Suppressor macrophage treated with lipopolysaccharide for 4 hours (primary cell): ENCODE measurements around the gene ABCG1.

ENCODE experiments used
- DNase-seq: peaks from one replicate; pipeline ENCODE4 v3.0.0-alpha.2; 2020

The ABCG1 gene

DNA sequence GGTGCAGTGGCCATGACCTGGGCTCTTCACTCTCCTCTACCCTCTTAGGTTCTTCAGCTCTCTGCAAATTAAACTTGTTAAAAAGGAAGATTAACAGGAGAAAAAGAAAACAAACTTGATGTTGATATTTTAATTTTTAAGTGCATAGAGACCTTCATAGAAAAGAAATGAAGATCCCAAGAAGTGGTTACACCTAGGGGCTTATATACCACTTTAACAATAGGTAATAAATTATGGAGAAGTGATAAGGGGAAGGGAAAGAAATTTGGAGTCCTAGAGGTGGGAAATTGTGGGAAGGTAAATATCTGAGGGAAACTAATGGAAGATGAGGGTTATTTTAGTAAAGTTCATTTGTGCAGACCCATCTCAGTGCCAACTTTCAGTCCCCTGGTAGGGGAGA, 112.7 kb downstream of the ABCG1 start:
- no peak for DNase-seq

GRCh38 chr21:42332557-42333317, 113.8 kb downstream of the ABCG1 start:
- DNase-seq = no peak

DNA sequence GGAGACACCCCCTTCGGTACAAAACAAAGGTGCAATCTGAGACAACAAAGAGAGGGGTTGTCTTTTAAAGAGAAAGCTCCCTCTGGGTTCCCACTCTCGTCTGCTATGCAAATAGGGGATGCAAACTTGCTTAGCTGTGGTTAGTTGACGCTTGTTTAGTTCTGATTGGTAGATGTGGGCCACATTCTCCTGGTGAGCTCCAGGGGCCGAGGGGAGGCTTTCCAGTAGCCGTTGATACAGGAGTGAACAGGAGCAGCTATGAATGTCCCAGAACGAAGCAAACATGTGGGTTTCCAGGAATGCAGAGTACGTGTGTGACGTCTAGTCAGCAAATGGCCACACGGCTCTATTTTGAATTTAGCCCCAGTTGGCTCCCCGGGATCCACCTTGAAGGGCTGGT, 117.1 kb downstream of the ABCG1 start:
- no peak for DNase-seq

DNA sequence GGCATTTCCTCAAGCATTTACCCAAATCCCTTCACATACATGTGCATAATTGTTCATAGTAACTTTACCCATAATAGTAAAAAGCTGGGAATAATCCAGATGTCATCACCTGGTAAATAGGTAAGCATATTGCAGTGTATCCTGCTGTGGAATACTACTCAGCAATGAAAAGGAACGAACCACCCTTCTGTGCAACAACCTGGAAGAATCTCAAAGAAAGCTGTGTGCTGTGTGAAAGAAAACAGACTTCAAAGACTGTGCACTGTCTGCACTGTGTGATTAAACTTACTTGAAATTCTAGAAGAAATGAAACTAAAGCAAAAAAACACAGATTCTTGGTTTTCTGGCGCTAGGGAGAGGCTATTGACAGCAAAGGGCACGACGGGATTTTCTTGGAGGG, 118.3 kb downstream of the ABCG1 start:
- DNase-seq = no peak

DNA sequence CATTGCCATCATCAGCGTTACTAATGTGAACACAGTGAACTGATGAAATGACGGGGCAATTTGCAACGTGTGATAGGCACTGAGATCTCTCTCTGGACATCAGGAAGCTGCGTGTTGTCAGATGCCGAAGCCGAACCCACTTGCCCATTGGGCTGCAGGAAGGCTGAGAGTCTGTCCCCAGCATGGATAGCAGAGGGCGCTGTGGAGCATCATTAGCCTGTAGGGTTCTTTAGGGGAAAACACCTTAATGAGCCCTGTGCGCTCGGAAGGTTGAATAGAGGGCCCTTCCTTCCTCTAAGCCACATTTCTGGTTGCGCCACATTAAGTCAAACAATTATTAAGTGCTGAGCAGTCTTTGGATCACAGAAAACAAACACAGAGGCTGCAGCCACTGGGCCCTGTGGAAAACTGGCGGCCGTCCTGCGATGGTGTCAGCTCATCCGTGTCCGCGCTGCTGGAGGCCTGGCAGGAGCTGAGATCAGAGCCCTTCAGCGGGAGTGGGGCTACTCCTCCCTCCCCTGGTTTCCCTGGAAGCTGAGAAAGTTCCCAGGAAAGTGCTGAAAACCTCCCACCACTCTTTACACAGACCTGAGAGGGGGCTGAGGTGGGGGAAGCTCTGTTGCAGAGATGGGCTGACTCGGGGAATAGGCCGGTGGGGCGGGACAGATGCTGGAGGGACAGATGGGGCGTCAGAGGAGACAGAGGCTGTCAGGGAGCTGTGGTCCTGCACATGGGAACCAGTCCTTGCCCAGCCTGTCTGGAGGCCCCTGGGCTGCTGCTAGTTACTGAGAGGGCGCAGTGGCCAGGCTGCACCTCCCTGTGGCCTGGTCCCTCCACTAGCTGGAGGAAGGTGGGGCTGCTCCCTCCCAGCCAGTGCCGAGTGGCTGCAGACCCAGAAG, 119.1 kb downstream of the ABCG1 start:
- DNase-seq = peak; percentile 73

DNA sequence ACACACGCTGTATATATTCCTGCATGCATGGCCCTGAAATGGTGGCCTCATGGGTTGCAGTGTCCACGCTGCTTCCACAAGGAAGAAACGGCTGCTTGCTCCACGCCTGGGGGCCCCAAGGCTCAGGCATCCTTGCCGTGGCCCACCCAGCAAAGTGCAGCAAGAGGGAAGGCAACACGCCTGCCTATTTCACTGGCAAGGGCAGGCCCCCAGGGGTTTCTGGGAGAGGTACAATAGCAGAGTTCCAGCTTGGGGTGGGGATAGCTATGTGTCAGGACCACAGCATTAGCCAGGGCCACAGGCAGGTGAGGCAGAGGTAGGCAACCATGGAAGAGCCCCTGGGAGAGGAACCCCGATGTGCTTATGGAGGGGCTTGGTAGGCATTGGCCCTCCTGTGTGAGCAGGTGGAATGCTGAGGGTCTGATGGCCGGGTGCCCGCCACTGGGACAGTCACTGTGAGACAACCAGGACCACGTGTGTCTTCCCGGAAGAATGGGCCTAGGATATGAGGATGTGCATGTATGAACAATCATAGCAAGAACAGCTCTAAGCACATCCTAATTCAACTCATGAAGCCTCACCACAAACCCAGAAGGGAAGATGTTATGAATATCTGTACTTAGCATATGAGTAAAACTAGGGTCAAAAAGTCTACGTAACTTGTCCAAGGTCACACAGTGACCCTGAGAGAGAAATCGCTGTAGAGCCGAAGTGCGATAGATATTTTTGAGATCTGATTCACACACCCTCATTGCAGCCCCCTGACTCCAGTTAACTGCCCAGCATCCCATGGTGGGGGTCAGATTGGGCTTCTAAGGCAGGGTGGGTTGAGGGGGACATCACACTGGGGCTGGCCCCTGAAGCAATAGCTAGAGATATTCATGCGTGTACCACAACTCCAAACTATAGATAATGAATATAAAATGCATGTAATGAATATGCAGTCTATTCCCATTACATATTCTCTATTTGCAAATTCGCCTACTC, 120.1 kb downstream of the ABCG1 start:
- DNase-seq = no peak

DNA sequence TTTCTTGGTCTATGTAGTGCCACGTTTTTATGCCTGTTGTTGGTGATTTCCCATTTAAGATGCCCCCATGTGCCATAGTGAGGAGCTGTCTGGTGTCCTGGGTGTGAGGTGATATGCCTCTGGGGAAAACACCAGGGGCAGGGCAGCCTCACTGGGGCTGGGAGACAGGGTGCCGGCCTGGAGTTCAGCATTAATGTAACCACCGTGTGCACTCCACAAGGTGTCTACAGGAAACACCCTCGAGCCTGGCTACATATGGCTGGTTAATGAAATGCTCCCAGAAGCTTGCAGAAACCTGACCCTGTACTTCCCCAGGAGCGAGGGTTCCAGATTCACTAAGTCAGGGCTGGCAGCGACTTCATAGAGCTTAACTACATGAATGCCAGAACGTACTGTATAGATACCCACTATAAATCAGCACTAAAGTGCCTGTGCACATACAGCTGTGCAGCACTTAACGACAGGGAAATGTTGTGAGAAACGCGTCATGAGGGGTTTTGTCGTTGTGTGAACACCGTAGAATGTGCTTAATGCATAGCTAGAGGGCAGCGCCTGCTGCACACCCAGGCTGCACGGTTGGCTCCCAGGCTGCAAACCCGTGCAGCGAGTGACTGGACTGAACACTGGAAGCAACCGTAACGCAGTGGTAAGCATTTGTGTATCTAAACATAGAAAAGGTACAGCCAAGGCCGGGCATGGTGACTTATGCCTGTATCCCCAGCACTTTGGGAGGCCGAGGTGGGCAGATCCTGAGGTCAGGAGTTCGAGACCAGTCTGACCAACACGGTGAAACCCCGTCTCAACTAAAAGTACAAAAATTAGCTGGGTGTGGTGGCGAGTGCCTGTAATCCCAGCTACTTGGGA, 121.5 kb downstream of the ABCG1 start:
- DNase-seq = no peak

GRCh38 chr21:42341776-42342542, 123.0 kb downstream of the ABCG1 start:
- DNase-seq = no peak

GRCh38 chr21:42343101-42343500, 124.2 kb downstream of the ABCG1 start:
- no peak for DNase-seq

GRCh38 chr21:42343556-42343955, 124.6 kb downstream of the ABCG1 start:
- DNase-seq = no peak

DNA sequence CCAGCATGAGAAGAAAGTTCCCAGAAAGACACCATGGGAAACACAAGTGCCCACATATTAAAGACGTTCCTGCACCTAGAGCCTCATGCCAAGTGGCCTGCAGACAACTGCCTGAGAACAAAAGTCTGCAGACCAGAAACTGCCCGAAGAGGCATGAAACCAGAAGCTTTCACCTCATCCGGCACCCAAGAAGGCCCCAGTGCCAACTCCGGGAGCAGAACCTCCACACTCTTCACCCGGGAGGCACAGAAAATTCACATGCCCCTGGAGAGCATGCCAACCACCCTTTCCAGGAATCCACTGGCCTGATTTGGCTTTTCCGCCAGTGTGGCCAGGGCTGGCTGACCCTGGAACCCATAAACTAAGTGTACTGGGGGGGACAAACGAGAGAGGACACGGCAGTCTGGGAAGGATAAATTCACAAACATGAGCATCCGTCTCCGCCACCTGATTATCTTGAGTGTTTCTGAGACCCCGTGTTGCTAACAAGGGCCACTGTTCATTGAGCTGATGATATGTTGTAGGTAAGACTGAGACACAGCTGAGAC, 125.1 kb downstream of the ABCG1 start:
- no peak for DNase-seq

GRCh38 chr21:42344631-42345030, 125.7 kb downstream of the ABCG1 start:
- DNase-seq = no peak

GRCh38 chr21:42346441-42346840, 127.5 kb downstream of the ABCG1 start:
- DNase-seq = no peak
